Measurements from ENCODE around the gene SLAMF9. TPM values are rescaled to one million over a fixed set of nuclear protein-coding genes. Genes with fewer than 3 reads are reported as not detected.

SLAMF9 gene
- total RNA-seq, 2 donors from 2014 or later: not detected

DNA sequence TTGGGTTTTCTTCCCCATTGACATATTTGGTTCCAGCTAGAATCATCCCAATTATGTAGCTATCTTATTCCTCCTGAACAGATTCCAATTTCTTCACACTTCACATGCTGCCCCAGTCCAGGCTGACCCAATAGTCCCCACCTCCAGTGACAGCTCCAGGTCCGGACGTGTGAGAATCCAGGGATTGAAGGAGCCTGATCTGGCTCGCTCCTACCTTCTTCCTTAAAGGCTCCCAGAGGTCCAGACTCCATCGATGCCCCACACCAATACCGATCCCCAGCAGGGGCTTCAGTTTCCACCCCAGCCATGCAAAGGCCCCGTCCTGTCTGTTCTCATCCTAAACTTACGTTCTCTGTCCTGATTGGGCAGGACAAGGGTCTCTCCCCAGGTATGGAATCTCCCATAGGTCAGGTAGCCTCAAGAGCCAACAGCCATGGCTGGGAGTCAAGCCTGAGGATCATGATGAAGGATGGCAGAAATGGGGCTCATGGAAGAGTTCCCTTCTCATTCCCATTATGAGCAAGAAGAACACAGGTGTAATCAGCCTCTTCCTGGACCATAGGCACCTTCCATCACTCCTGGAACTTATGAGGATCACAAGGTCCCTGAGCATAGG is 20.4 kb upstream of the SLAMF9 start:
- DNase-seq (ENCODE audit: low spot score): no peak
- 96% methylated on average over 7 of the region's 7 CpGs for WGBS
- intact Hi-C loops (cut with DNase I): no loop called here
- Histone ChIP-seq H3K36me3 (no peaks in the 10 kb centered on the region), H3K4me1 (replicated peaks) (no peaks in the 10 kb centered on the region), H3K27ac (no peak overlapping the region), H3K27me3 (replicated peaks; ENCODE audit: insufficient read depth) (no peaks in the 10 kb centered on the region), H3K9me3 (no peaks in the 10 kb centered on the region), H3K4me3 (no peak overlapping the region)
- TF ChIP-seq, protein P1, sequence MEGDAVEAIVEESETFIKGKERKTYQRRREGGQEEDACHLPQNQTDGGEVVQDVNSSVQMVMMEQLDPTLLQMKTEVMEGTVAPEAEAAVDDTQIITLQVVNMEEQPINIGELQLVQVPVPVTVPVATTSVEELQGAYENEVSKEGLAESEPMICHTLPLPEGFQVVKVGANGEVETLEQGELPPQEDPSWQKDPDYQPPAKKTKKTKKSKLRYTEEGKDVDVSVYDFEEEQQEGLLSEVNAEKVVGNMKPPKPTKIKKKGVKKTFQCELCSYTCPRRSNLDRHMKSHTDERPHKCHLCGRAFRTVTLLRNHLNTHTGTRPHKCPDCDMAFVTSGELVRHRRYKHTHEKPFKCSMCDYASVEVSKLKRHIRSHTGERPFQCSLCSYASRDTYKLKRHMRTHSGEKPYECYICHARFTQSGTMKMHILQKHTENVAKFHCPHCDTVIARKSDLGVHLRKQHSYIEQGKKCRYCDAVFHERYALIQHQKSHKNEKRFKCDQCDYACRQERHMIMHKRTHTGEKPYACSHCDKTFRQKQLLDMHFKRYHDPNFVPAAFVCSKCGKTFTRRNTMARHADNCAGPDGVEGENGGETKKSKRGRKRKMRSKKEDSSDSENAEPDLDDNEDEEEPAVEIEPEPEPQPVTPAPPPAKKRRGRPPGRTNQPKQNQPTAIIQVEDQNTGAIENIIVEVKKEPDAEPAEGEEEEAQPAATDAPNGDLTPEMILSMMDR (IDR thresholded peaks at IDR 0.05): no peak
- no peak for TF ChIP-seq POLR2A (IDR thresholded peaks at IDR 0.05)
- no peak for TF ChIP-seq POLR2AphosphoS5 (IDR thresholded peaks at IDR 0.05)

DNA sequence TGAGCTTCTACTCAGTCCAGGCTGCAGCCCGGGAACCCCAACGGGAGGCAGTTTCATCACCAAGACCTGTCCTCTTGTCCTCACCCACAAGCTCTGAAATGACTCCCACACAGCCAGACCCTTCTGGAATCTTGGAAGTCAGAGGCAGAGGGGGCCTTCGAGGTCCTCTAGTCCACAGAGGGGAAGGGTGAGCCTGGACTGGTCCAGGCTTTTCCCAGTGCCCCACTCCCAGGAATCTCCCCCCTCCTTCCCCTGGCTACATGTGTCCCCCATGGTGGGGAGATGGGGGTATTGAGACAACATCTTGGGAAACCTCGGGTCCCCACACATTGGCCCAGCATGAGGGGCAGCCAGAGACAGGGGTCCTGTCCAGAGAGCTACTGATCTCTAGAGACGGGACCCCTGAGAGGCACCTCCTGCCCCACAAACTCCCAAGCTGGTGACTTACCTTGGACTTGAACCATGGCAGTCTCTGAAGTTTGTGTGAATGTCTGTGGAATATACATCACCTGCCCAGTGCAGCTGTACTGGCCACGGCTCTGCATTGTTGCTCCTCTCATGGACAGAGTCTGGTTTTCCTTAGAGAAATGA is 19.4 kb upstream of the SLAMF9 start:
- H3K4me1 ChIP-seq (replicated peaks): no peaks in the 10 kb centered on the region
- no peaks in the 10 kb centered on the region for H3K36me3 ChIP-seq
- no peaks in the 10 kb centered on the region for H3K9me3 ChIP-seq
- no peak overlapping the region for H3K4me3 ChIP-seq
- no peak for DNase-seq (ENCODE audit: low spot score)
- no peaks in the 10 kb centered on the region for H3K27me3 ChIP-seq (replicated peaks; ENCODE audit: insufficient read depth)
- intact Hi-C loops (cut with DNase I): no loop called here
- 90% methylated on average over 6 of the region's 6 CpGs for WGBS
- H3K27ac ChIP-seq: no peak overlapping the region
- no peak for TF ChIP-seq POLR2AphosphoS5 (IDR thresholded peaks at IDR 0.05)
- TF ChIP-seq, protein P1 (IDR thresholded peaks at IDR 0.05): no peak
- no peak for TF ChIP-seq POLR2A (IDR thresholded peaks at IDR 0.05)

GRCh38 chr1:159972443-159973205 is 18.6 kb upstream of the SLAMF9 start:
- WGBS: 97% methylated on average over 8 of the region's 8 CpGs
- H3K36me3 ChIP-seq: no peaks in the 10 kb centered on the region
- intact Hi-C loops (cut with DNase I): no loop called here
- no peaks in the 10 kb centered on the region for H3K4me1 ChIP-seq (replicated peaks)
- H3K4me3 ChIP-seq: no peak overlapping the region
- no peaks in the 10 kb centered on the region for H3K27me3 ChIP-seq (replicated peaks; ENCODE audit: insufficient read depth)
- H3K9me3 ChIP-seq: no peaks in the 10 kb centered on the region
- no peak for DNase-seq (ENCODE audit: low spot score)
- TF ChIP-seq POLR2A (IDR thresholded peaks at IDR 0.05) (no peak), POLR2AphosphoS5 (IDR thresholded peaks at IDR 0.05) (no peak)
- TF ChIP-seq, protein P1 (IDR thresholded peaks at IDR 0.05): no peak
- no peak overlapping the region for H3K27ac ChIP-seq

DNA sequence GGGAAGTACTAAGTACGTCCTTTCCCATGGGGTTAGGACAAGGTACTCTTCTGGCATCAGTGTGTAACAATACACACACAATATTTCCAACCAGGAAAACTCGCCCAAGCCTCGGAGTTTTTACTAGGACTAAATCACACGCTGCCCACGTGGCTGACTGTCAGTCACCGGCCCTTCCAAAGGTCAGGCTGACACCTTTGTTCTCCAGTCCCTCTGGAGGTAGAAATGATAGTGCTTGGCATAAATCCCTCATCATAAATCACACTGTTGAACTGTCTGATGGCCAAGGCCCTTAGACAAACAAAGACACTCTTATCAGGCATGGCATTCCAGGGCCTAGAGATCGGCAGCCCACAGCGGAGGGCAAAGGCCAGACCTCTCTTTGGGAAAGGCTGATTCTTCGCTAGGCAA is 16.9 kb upstream of the SLAMF9 start:
- WGBS: 53% methylated on average over 9 of the region's 9 CpGs
- Histone ChIP-seq H3K4me1 (replicated peaks) (no peaks in the 10 kb centered on the region), H3K27me3 (replicated peaks; ENCODE audit: insufficient read depth) (no peaks in the 10 kb centered on the region), H3K36me3 (no peaks in the 10 kb centered on the region), H3K27ac (no peak overlapping the region), H3K4me3 (no peak overlapping the region), H3K9me3 (no peaks in the 10 kb centered on the region)
- intact Hi-C loops (cut with DNase I): no loop called here
- TF ChIP-seq POLR2AphosphoS5 (IDR thresholded peaks at IDR 0.05) (no peak), POLR2A (IDR thresholded peaks at IDR 0.05) (no peak)
- TF ChIP-seq, protein P1 (IDR thresholded peaks at IDR 0.05): no peak
- DNase-seq (ENCODE audit: low spot score): no peak
